CD8-positive, alpha-beta memory T cell (primary cell): ENCODE measurements around the gene FAM229A. TPM values are rescaled to one million over a fixed set of nuclear protein-coding genes. Genes with fewer than 3 reads are reported as not detected.

Source experiments
- CTCF ChIA-PET: fragments of 350-600 bp; sonication (Branson Sonifier 250); formaldehyde crosslinking; loops from one replicate; lab custom pipeline; 2021; ENCODE audit warnings: antibody characterized with exemption; lab: Charles Lee
- POLR2A ChIA-PET: fragments of 350-600 bp; sonication (Branson Sonifier 250); formaldehyde crosslinking; loops from one replicate; lab custom pipeline; 2021; ENCODE audit warnings: antibody characterized with exemption; lab: Charles Lee
- DNase-seq, 5 donors: peaks; one replicate each; pipeline versions ENCODE4 v3.0.0 to v3.0.0-alpha.2; 2020 to 2022; ENCODE audit warnings: mixed read lengths in 1 of 5
- H3K27ac ChIP-seq: one replicate; pipeline ENCODE4 v1.7.0; 2013; ENCODE audit warnings: low read depth, mild to moderate bottlenecking, low read length, moderate library complexity
- H3K27me3 ChIP-seq: 2 replicates; pipeline ENCODE4 v1.7.0; 2013; ENCODE audit warnings: low read length, mild to moderate bottlenecking; ENCODE audit not compliant: insufficient read depth, poor library complexity, severe bottlenecking
- H3K36me3 ChIP-seq: 2 replicates; pipeline ENCODE4 v1.7.0; 2013; ENCODE audit warnings: mild to moderate bottlenecking, low read length, moderate library complexity; ENCODE audit not compliant: insufficient read depth
- H3K4me1 ChIP-seq: 2 replicates; pipeline ENCODE4 v1.7.0; 2013; ENCODE audit warnings: mild to moderate bottlenecking, low read length, moderate library complexity; ENCODE audit not compliant: insufficient read depth
- H3K4me3 ChIP-seq: 2 replicates; pipeline ENCODE4 v1.7.0; 2013; ENCODE audit warnings: mild to moderate bottlenecking, low read length
- H3K9me3 ChIP-seq: 2 replicates; pipeline ENCODE4 v1.7.0; 2013; ENCODE audit warnings: mild to moderate bottlenecking, low read length
- H3K27ac Mint-ChIP-seq, 8 donors: one replicate each; pipeline ENCODE4 v1.8.0; 2020 to 2021; ENCODE audit warnings: mixed read lengths in 8 of 8, mild to moderate bottlenecking in 6 of 8, inconsistent platforms in 3 of 8, moderate library complexity in 3 of 8
- H3K27me3 Mint-ChIP-seq, 2 donors: one replicate each; pipeline ENCODE4 v1.8.0; 2020 to 2021; ENCODE audit warnings: mixed read lengths in 2 of 2, mild to moderate bottlenecking in 1 of 2, moderate library complexity in 1 of 2
- H3K36me3 Mint-ChIP-seq, 3 donors: one replicate each; pipeline ENCODE4 v1.8.0; 2020 to 2021; ENCODE audit warnings: mixed read lengths in 3 of 3, inconsistent platforms in 1 of 3, mild to moderate bottlenecking in 1 of 3
- H3K4me1 Mint-ChIP-seq, 3 donors: one replicate each; pipeline ENCODE4 v1.8.0; 2020 to 2021; ENCODE audit warnings: mixed read lengths in 3 of 3, inconsistent platforms in 1 of 3, mild to moderate bottlenecking in 1 of 3
- H3K4me3 Mint-ChIP-seq, 7 donors: one replicate each; pipeline ENCODE4 v1.8.0; 2020 to 2021; ENCODE audit warnings: mixed read lengths in 7 of 7, mild to moderate bottlenecking in 6 of 7, moderate library complexity in 4 of 7, inconsistent platforms in 2 of 7
- H3K9me3 Mint-ChIP-seq, 5 donors: one replicate each; pipeline ENCODE4 v1.8.0; 2020 to 2022; ENCODE audit warnings: mixed read lengths in 5 of 5, mild to moderate bottlenecking in 3 of 5, moderate library complexity in 2 of 5, inconsistent platforms in 1 of 5
- polyA plus RNA-seq: library from polyadenylated mRNA; unstranded; fragments of 300-500 nt; fragmentation: Illumina TruSeq; gene quantifications from one replicate; pipeline ENCODE4 v1.2.3, GENCODE V29; 2021
- total RNA-seq, 2 experiments: library from RNA; stranded (reverse); gene quantifications; one replicate each; pipeline ENCODE4 v1.2.3, GENCODE V29; 2021

Gene FAM229A
- total and polyA plus RNA-seq, 3 experiments from 2014 or later, result 0.40 to 5.2 (median 4.4) TPM

GRCh38 chr1:32352239-32352745 lies 10.0 kb downstream of the FAM229A start:
- Histone ChIP-seq H3K4me3 (peak overlapping the region; percentile 49), H3K27me3 (no peaks in the 10 kb centered on the region), H3K36me3 (no peaks in the 10 kb centered on the region), H3K27ac (peak overlapping the region; percentile 72), H3K4me1 (peaks cover 31% of the 10 kb centered on the region), H3K9me3 (no peaks in the 10 kb centered on the region)
- Mint-ChIP-seq H3K27me3 (no peaks in the 10 kb centered on the region), H3K36me3 (peaks cover 0 to 8% (median 0%) of the 10 kb centered on the region in 3 donors), H3K4me1 (peaks cover 31 to 46% (median 42%) of the 10 kb centered on the region in 3 donors), H3K4me3 (peak overlapping the region; percentile 50 to 96 (median 72)), H3K27ac (peak overlapping the region; percentile 17 to 92 (median 66)), H3K9me3 (no peaks in the 10 kb centered on the region)
- DNase-seq, result no peak
- POLR2A ChIA-PET, result interaction anchor here (0.6 to 4.0 kb wide), 4 partner anchors 16 to 61 kb away, joined by 3 to 34 read pairs (median 6); partner anchors contain the start of genes BSDC1 and MARCKSL1
- CTCF ChIA-PET, result interaction anchor here (1.6 to 3.7 kb wide), 4 partner anchors 16 to 104 kb away, joined by 3 to 28 read pairs (median 4); partner anchors contain the start of gene MARCKSL1

DNA sequence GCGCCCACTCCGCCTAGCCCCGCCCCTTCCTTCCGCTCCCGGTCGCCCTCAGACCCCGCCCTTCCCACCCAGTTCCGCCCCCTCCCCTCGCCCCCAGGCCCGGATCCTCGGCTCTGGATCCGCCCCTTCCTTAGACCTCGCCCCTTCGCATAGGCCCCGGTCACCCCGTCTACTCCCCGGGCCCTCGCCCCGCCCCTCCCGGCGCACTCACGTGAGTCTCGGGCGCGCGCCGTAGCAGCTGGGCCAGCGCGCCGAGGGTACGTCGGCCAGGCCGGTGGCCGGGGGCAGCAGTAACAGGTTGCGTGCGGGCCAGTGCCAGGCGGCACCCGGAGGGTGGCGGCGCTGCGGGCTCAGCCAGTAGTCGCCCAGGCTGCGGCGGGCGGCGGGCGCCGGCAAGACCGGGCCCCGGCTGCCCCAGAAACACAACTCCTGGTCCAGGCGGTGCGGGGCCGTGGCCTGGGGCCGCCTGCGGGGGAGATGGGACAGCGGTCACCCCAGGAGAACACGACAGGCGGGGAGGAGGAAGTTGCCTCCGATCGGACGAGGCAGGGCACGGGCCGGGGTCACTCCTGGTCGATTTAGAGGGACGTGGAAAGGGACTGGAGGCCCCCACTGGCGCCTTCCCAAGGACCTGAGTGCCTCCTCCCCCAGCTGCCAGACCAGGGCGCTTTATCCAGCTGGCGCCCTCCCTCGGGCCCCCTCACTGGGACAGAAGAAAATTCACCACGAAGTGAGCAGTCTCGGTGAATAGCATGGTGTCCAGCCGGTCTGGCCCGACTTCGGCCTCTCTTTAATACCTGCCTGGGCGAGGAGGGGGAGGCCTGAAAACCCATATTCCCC lies 10.7 kb downstream of the FAM229A start:
- Mint-ChIP-seq H3K4me1 (peaks cover 31 to 49% (median 42%) of the 10 kb centered on the region in 3 donors), H3K27ac (peak overlapping the region; percentile 54 to 93 (median 88)), H3K4me3 (peak overlapping the region; percentile 80 to 96 (median 84)), H3K36me3 (peaks cover 0 to 7% (median 0%) of the 10 kb centered on the region in 3 donors), H3K9me3 (no peaks in the 10 kb centered on the region), H3K27me3 (no peaks in the 10 kb centered on the region)
- H3K4me3 ChIP-seq, result peak overlapping the region; percentile 49
- CTCF ChIA-PET, result interaction anchor here (1.1 to 3.7 kb wide), 8 partner anchors 11 to 172 kb away, joined by 3 to 28 read pairs (median 4); partner anchors contain the start of genes MARCKSL1 and TXLNA
- POLR2A ChIA-PET, result interaction anchor here (0.6 to 4.0 kb wide), 6 partner anchors 15 to 279 kb away, joined by 3 to 34 read pairs (median 3); partner anchors contain the start of genes BSDC1, HDAC1 and MARCKSL1
- peak; percentile 88 to 95 (median 90) for DNase-seq
- peaks cover 31% of the 10 kb centered on the region for H3K4me1 ChIP-seq
- H3K9me3 ChIP-seq, result no peaks in the 10 kb centered on the region
- no peaks in the 10 kb centered on the region for H3K36me3 ChIP-seq
- H3K27ac ChIP-seq, result peak overlapping the region; percentile 72
- H3K27me3 ChIP-seq, result no peaks in the 10 kb centered on the region

GRCh38 chr1:32350785-32351398 lies 11.4 kb downstream of the FAM229A start:
- Mint-ChIP-seq H3K9me3 (no peaks in the 10 kb centered on the region), H3K27ac (peak overlapping the region; percentile 47 to 93 (median 88)), H3K4me1 (peaks cover 38 to 57% (median 43%) of the 10 kb centered on the region in 3 donors), H3K4me3 (peak overlapping the region; percentile 80 to 96 (median 84)), H3K27me3 (peaks cover 0 to under 1% of the 10 kb centered on the region in 2 donors), H3K36me3 (peaks cover 0 to 5% (median 0%) of the 10 kb centered on the region in 3 donors)
- Histone ChIP-seq H3K9me3 (no peaks in the 10 kb centered on the region), H3K36me3 (no peaks in the 10 kb centered on the region), H3K27me3 (no peaks in the 10 kb centered on the region), H3K4me1 (peaks cover 34% of the 10 kb centered on the region), H3K27ac (no peak overlapping the region), H3K4me3 (peak overlapping the region; percentile 42)
- CTCF ChIA-PET, result interaction anchor here (0.7 to 3.7 kb wide), 11 partner anchors 9 to 171 kb away, joined by 3 to 28 read pairs (median 3); partner anchors contain the start of genes MARCKSL1 and TXLNA
- peak in 2 of 5 donors; percentile 83 to 85 for DNase-seq
- POLR2A ChIA-PET, result interaction anchor here (0.5 to 4.0 kb wide), 7 partner anchors 15 to 279 kb away, joined by 3 to 34 read pairs (median 3); partner anchors contain the start of genes BSDC1, HDAC1 and MARCKSL1

DNA sequence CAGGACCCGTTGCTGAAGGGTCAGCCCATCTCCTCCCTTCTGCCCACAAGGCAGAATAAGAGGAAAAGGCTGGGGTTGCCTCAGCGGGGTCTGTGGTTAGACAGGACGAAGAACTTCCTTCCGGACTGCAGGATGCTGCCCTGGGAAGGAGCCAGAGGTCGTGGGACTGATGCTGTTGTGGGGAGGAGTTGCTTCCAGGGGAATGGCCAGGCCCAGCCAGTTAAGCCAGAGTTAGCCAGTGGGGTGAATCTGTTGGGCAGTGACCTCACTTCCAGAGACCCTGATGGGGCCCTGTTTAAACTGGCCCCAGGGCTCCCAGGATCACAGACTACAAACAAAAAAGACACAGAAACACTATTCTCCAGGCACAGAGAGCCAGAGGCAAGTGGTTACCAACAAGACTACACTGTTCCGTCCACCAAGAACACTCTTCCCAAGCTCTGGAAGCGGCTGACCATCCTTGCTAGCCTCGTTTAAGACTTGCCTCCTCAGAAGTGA lies 13.0 kb downstream of the FAM229A start:
- no peaks in the 10 kb centered on the region for H3K27me3 ChIP-seq
- no peak overlapping the region for H3K4me3 ChIP-seq
- Mint-ChIP-seq H3K4me3 (peak overlapping the region; percentile 12 to 86 (median 34)), H3K27ac (peak overlapping the region in 6 of 8 donors; percentile 8 to 90 (median 55)), H3K9me3 (no peaks in the 10 kb centered on the region), H3K27me3 (peaks cover 0 to 2% of the 10 kb centered on the region in 2 donors), H3K36me3 (no peaks in the 10 kb centered on the region), H3K4me1 (peaks cover 45 to 67% (median 52%) of the 10 kb centered on the region in 3 donors)
- H3K36me3 ChIP-seq, result no peaks in the 10 kb centered on the region
- CTCF ChIA-PET, result no interaction called here
- no peaks in the 10 kb centered on the region for H3K9me3 ChIP-seq
- H3K27ac ChIP-seq, result no peak overlapping the region
- H3K4me1 ChIP-seq, result peaks cover 44% of the 10 kb centered on the region
- no peak for DNase-seq
- POLR2A ChIA-PET, result interaction anchor here (1.0 to 4.0 kb wide), 2 partner anchors 11 to 13 kb away, joined by 3 to 34 read pairs; partner anchors contain the start of gene MARCKSL1

DNA sequence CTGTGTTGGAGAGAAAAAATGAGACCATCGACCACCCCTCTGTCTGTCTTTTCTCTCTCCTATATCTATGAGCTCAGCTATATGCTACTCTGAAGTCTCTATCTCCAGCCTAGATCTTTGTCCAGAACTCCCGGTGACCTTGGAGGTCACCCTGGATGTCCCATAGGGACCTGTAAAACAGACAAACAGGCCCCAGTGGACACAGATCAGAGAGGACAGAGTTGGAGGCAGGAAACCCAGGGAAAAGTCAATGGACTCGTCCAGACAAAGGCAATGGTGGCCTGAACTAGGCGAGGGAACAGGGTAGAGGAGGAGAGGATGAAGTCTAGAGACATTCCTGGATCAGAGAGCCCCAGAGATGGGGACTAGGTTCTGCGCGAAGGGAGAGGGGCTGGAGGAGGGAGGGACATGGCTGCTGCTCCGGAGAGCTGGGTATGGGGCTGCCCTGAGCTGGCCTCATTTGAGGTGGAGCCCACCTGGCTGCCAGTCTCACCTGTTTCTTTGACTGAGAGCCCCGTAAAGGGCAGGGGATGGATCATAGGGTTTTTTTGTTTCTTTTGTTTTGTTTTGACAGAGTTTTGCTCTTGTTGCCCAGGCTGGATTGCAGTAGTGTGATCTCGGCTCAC lies 15.6 kb downstream of the FAM229A start:
- Histone ChIP-seq H3K36me3 (no peaks in the 10 kb centered on the region), H3K27me3 (no peaks in the 10 kb centered on the region), H3K4me3 (no peak overlapping the region), H3K27ac (no peak overlapping the region), H3K4me1 (peaks cover 33% of the 10 kb centered on the region), H3K9me3 (no peaks in the 10 kb centered on the region)
- Mint-ChIP-seq H3K4me3 (peak overlapping the region in 1 of 7 donors; percentile 18), H3K27me3 (peaks cover 0 to 2% of the 10 kb centered on the region in 2 donors), H3K4me1 (peaks cover 45 to 66% (median 46%) of the 10 kb centered on the region in 3 donors), H3K9me3 (no peaks in the 10 kb centered on the region), H3K27ac (peak overlapping the region in 2 of 8 donors; percentile 26 to 77), H3K36me3 (no peaks in the 10 kb centered on the region)
- ChIA-PET CTCF (interaction anchor here (1.2 to 2.4 kb wide), 3 partner anchors 14 to 106 kb away, joined by 3 to 7 read pairs (median 4); no protein-coding TSS in a partner anchor), POLR2A (interaction anchor here (2.0 kb wide), 1 partner anchor 11 kb away, joined by 9 read pairs; the partner anchor contains the start of gene MARCKSL1)
- DNase-seq, result no peak

DNA sequence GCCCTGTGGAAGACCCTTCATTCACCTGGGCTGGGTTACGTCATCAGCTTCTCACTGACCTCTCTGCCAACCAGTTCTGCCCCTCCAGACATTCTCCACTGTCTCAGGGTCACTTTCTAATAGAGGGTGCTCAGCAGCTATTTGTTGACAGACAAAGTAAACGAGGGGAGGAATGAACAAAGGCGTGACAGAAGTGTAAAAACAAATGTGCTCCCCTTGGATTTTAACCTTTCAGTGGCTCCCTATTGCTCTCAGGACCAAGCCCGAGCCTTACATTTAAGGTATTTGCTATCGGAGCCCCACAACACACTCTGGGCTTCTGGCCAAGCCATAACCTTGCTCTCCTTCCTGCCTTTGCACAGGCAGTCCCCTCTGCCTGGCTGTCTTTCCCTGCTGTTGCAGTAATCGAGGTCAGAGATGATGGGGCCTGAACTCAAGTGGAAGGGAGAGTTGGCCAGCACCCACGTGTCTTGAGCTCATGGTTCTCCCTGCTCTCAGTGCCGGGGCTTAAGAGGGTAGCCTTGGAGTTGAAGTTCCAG lies 16.9 kb downstream of the FAM229A start:
- peaks cover 0 to 2% of the 10 kb centered on the region in 2 donors for H3K27me3 Mint-ChIP-seq
- H3K27ac ChIP-seq, result no peak overlapping the region

More for the DNA sequence above, 16.9 kb downstream of the FAM229A start:
- peaks cover 26% of the 10 kb centered on the region for H3K4me1 ChIP-seq
- no peaks in the 10 kb centered on the region for H3K27me3 ChIP-seq
- ChIA-PET POLR2A (interaction anchor here (0.7 to 2.0 kb wide), 3 partner anchors 9 to 136 kb away, joined by 3 to 9 read pairs (median 6); partner anchors contain the start of genes DCDC2B and MARCKSL1), CTCF (interaction anchor here (0.9 to 2.0 kb wide), 3 partner anchors 10 to 96 kb away, joined by 3 to 6 read pairs (median 5); partner anchors contain the start of gene MARCKSL1)
- Mint-ChIP-seq H3K27ac (peak overlapping the region; percentile 19 to 92 (median 44)), H3K36me3 (no peaks in the 10 kb centered on the region), H3K4me3 (peak overlapping the region in 4 of 7 donors; percentile 0 to 48 (median 14)), H3K9me3 (no peaks in the 10 kb centered on the region), H3K4me1 (peaks cover 39 to 56% (median 41%) of the 10 kb centered on the region in 3 donors)
- H3K9me3 ChIP-seq, result no peaks in the 10 kb centered on the region
- DNase-seq, result peak in 2 of 5 donors; percentile 31 to 63
- H3K4me3 ChIP-seq, result no peak overlapping the region
- H3K36me3 ChIP-seq, result no peaks in the 10 kb centered on the region
